IPS-18c (cell line): ENCODE data around the gene SNUPN.
"Not testable (repeated sequence)": the region's sequence is repeated elsewhere in the genome, so short reads cannot be mapped to it uniquely, and the experiment has no call there.

Source experiments
- H3K4me3 ChIP-seq: 2 replicates; pipeline ENCODE4 v1.7.0; 2013; ENCODE audit warnings: low read depth, mild to moderate bottlenecking, low read length, moderate library complexity; ENCODE audit not compliant: insufficient read depth
- H3K9me3 ChIP-seq: one replicate; pipeline ENCODE4 v1.6.1; 2013; ENCODE audit warnings: mild to moderate bottlenecking, low read length, moderate library complexity; ENCODE audit not compliant: control insufficient read depth, insufficient read depth

The SNUPN gene

GRCh38 chr15:75570126-75570845 lies 55.2 kb downstream of the SNUPN start:
- no peaks in the 10 kb centered on the region for H3K9me3 ChIP-seq
- H3K4me3 ChIP-seq = no peak overlapping the region

- H3K4me3 ChIP-seq = no peak overlapping the region
Observed at GRCh38 chr15:75565062-75565970, 60.2 kb downstream of the SNUPN start.

GRCh38 chr15:75561888-75562287 lies 63.6 kb downstream of the SNUPN start:
- Histone ChIP-seq H3K4me3 (no peak overlapping the region), H3K9me3 (no peaks in the 10 kb centered on the region)

More at GRCh38 chr15:75565062-75565970, 60.2 kb downstream of the SNUPN start:
- no peaks in the 10 kb centered on the region for H3K9me3 ChIP-seq

- H3K4me3 ChIP-seq, H3K9me3 ChIP-seq: not testable (repeated sequence)
Observed at GRCh38 chr15:75559360-75559759, 66.2 kb downstream of the SNUPN start.

GRCh38 chr15:75558955-75559354 lies 66.6 kb downstream of the SNUPN start:
- not testable (repeated sequence) for H3K9me3 ChIP-seq, H3K4me3 ChIP-seq

- no peak overlapping the region for H3K4me3 ChIP-seq
- H3K9me3 ChIP-seq = peaks cover 5% of the 10 kb centered on the region
Observed at GRCh38 chr15:75554717-75555116, 70.8 kb downstream of the SNUPN start.

- no peak overlapping the region for H3K4me3 ChIP-seq
- H3K9me3 ChIP-seq = peaks cover 5% of the 10 kb centered on the region
Observed at GRCh38 chr15:75553659-75554058, 71.9 kb downstream of the SNUPN start.

GRCh38 chr15:75551091-75551490 lies 74.4 kb downstream of the SNUPN start:
- H3K9me3 ChIP-seq = peaks cover 5% of the 10 kb centered on the region

More at GRCh38 chr15:75551091-75551490, 74.4 kb downstream of the SNUPN start:
- no peak overlapping the region for H3K4me3 ChIP-seq
